ENCODE results near the gene WDFY4.
A peak's percentile ranks its signal among the peaks of the same experiment; 100 is the strongest.

The WDFY4 gene

DNA sequence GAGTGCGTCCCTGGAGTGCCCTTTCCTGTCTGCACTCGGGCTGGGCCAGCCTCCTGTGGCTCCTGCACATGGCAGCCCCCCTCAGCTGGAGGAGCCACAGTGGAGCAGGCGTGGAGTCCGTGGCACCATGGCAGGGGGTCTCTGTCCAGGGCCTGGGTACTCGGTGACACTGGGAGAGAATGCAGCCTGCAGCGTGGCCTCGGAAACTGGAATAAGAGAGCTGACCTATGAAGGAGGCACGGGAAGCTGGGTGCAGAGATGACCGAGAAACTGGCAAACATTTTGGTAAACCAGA is 25.8 kb upstream of the WDFY4 start:
- Histone ChIP-seq H3K9me3 (no peaks in the 10 kb centered on the region), H3K36me3 (no peaks in the 10 kb centered on the region), H3K4me3 (ENCODE audit: low read depth, low read length) (no peak overlapping the region), H3K4me1 (no peaks in the 10 kb centered on the region), H3K27me3 (peaks cover 12% of the 10 kb centered on the region; the same call in 1 of the 2 replicates)
- no peak for DNase-seq
- TF ChIP-seq, protein P1, sequence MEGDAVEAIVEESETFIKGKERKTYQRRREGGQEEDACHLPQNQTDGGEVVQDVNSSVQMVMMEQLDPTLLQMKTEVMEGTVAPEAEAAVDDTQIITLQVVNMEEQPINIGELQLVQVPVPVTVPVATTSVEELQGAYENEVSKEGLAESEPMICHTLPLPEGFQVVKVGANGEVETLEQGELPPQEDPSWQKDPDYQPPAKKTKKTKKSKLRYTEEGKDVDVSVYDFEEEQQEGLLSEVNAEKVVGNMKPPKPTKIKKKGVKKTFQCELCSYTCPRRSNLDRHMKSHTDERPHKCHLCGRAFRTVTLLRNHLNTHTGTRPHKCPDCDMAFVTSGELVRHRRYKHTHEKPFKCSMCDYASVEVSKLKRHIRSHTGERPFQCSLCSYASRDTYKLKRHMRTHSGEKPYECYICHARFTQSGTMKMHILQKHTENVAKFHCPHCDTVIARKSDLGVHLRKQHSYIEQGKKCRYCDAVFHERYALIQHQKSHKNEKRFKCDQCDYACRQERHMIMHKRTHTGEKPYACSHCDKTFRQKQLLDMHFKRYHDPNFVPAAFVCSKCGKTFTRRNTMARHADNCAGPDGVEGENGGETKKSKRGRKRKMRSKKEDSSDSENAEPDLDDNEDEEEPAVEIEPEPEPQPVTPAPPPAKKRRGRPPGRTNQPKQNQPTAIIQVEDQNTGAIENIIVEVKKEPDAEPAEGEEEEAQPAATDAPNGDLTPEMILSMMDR (IDR thresholded peaks at IDR 0.05; ENCODE audit: low read depth, low read length) = no peak

DNA sequence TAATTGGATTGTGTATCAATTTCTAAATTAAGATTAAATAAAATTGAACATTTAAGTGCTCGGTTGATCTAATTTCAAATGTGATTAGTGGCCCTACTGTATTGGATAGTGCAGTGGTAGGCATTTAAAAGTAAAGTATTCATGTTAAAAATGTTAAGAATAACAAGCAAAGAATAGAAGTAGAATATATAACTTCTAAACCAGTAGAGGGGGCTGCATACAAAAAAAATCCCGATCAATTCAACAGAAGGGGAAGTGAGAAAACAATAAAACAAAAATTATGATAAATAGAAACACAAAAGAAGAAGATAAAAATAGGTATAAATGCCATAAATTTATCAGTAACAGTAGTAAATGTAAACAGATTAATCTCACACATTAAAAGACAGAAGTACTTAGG is 24.9 kb upstream of the WDFY4 start:
- no peaks in the 10 kb centered on the region for H3K4me1 ChIP-seq
- no peak overlapping the region for H3K4me3 ChIP-seq (ENCODE audit: low read depth, low read length)
- H3K27me3 ChIP-seq = peaks cover 12% of the 10 kb centered on the region; the same call in 1 of the 2 replicates
- no peak for DNase-seq
- H3K36me3 ChIP-seq = no peaks in the 10 kb centered on the region
- H3K9me3 ChIP-seq = no peaks in the 10 kb centered on the region
- TF ChIP-seq, protein P1 (IDR thresholded peaks at IDR 0.05; ENCODE audit: low read depth, low read length) = peak; percentile 18; the same call in 1 of the 2 replicates

DNA sequence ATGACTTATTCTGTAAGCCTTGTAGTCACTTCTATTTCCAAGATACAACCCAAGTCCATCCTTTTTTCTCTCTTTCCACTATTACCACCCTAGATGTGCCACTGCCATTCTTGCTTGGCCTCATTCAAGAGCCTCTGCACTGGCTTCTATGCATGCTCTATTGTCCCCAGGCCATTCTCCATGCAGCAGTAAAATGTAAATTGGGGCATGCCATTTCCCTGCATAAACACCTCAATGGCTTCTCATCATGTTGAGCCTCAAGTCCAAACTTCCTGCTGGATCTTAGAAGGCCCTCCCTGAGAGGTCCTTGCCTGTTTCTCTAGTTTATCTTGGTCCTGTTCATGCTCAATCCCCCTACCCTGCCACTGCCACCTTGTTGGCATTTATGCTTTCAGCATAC is 23.2 kb upstream of the WDFY4 start:
- DNase-seq = no peak
- Histone ChIP-seq H3K27me3 (peaks cover 8% of the 10 kb centered on the region; the same call in 1 of the 2 replicates), H3K36me3 (no peaks in the 10 kb centered on the region), H3K4me1 (no peaks in the 10 kb centered on the region), H3K9me3 (no peaks in the 10 kb centered on the region), H3K4me3 (ENCODE audit: low read depth, low read length) (no peak overlapping the region)
- TF ChIP-seq, protein P1 (IDR thresholded peaks at IDR 0.05; ENCODE audit: low read depth, low read length) = no peak

DNA sequence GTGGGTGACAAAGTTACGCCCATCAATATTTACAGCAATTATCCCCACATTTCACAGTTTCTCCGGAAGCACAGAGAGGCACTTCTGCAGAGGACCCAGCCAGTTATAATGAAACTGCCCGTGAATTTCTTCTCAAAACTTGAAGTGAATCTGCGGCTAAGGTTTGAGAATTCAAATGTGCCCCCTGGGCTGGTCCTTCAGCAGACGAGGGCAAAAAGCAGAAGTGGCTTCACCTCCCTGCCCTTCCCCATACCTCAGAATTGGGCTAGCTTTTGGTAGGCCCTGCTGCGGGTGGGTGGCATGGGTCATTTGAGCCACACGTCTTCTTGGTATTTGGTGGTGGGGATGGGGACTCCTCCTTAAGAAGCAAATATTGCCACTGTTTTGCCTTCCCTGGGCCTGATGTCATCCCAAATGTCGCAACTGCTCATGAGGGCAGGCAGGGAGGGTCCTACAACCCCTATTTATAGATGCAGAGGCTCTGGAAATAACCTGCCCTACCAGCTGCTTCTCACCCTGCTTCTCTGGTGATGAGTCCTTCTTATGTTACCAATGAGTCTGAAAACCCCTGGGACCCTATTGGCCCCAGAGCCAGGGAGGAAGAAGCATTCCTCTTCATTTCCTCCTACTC is 16.6 kb upstream of the WDFY4 start:
- TF ChIP-seq, protein P1 (IDR thresholded peaks at IDR 0.05; ENCODE audit: low read depth, low read length) = no peak
- no peaks in the 10 kb centered on the region for H3K36me3 ChIP-seq

DNA sequence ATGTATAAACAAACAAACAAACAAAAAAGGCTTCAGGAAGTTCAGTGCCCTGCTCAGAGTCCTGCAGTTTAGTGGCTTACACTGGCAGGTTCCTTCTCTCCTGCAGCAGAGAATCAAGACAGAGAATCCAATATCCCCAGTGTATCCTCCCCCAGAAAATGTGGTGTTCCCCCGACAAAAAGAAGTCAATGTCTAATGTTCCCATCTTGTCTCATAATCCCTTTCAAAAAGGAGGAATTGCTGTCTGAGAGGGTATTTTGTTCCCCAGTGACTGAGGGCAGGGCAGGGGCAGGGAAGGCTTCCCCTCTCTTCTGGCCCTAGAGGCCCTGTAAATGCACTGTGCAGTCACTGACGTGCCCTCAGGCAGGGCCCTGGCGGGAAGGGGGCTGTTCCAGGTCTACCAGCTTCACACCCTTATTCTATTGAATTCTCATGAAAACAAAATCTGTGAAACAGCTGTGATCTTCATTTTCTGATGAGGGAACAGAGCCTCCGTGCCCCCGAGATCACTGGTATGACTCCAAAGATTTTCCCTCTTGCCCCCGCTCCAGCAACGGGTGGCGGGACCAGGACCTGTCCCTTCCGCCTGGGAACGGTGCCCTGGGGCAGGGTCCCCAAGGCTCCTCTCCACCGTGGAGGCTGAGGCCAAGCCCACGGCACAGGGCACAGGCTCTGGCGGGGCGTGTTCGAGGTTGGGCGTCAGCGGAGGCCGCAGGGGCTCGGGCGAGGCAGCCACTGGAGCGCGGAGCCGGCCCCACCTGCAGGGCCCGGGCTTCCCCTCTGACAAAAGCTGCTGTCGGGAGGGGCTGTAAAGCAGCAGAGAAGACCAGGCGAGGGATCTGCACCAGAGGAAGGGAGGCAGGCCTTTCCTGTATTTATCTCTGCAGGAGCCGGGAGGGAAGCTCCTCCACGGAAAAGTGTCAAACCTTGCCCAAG is 13.4 kb upstream of the WDFY4 start:
- no peak for DNase-seq

More for the DNA sequence above, 16.6 kb upstream of the WDFY4 start:
- no peaks in the 10 kb centered on the region for H3K27me3 ChIP-seq
- no peaks in the 10 kb centered on the region for H3K4me1 ChIP-seq
- no peak for DNase-seq
- no peak overlapping the region for H3K4me3 ChIP-seq (ENCODE audit: low read depth, low read length)
- no peaks in the 10 kb centered on the region for H3K9me3 ChIP-seq

More for the DNA sequence above, 13.4 kb upstream of the WDFY4 start:
- H3K9me3 ChIP-seq = no peaks in the 10 kb centered on the region
- H3K4me3 ChIP-seq (ENCODE audit: low read depth, low read length) = no peak overlapping the region
- TF ChIP-seq, protein P1 (IDR thresholded peaks at IDR 0.05; ENCODE audit: low read depth, low read length) = no peak
- no peaks in the 10 kb centered on the region for H3K27me3 ChIP-seq
- H3K4me1 ChIP-seq = no peaks in the 10 kb centered on the region
- no peaks in the 10 kb centered on the region for H3K36me3 ChIP-seq
